ENCODE results near the gene MASP2.

GRCh38 chr1:11068600-11069473 lies 21.8 kb upstream of the MASP2 start:
- no peak for TF ChIP-seq POLR2AphosphoS5 (IDR thresholded peaks at IDR 0.05; ENCODE audit: low read depth, low read length)
- no peak for TF ChIP-seq REST (IDR thresholded peaks at IDR 0.05; ENCODE audit: insufficient read depth in 1 of 2, low read depth in 2 of 2, low read length in 2 of 2)
- TF ChIP-seq SIN3A (IDR thresholded peaks at IDR 0.05; ENCODE audit: borderline replicate concordance, insufficient read depth, low read length), result no peak
- no peak for TF ChIP-seq TAF1 (IDR thresholded peaks at IDR 0.05; ENCODE audit: borderline replicate concordance, insufficient read depth, low read length)
- TF ChIP-seq FOXP2 (optimal IDR thresholded peaks at IDR 0.05; ENCODE audit: borderline replicate concordance, extremely low read depth, extremely low read length, insufficient read depth), result no peak
